Measurements from ENCODE around the gene ARHGEF28. TPM values are rescaled to one million over a fixed set of nuclear protein-coding genes. Genes with fewer than 3 reads are reported as not detected.

ARHGEF28 gene
- total RNA-seq, 4 donors from 2014 or later = 0.52 to 1.2 (median 0.98) TPM

DNA sequence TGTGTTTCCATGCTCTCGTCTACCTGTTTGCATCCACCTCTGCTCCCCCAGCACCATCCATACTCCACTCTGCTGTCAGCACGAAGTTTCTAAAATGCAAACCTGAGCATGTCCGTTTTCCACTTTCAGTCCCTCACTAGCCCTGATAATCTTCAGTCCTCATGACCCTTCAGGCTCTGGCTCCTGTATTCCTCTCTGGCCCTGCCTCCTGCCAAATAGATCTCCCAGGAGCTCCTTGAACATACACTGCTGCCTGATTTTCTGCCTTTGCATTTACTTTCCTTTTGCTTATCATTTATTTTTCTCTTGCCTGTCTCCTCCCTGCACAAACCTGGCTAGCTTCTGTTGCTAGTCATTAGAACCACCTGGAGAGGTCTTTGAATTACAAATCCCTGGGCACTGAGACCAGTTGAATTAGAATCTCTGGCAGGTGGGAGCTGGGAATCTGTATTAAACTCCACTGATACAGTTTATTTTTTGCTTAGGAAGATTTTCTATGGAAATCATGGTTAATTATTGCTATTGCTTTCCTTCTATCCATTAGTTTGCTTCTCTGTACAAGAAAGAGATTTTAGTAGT lies 18.5 kb downstream of the ARHGEF28 start:
- in situ Hi-C loops (cut with MboI; ENCODE audit: low sequenced_read_pairs in 4 of 4) = no loop called here
- intact Hi-C loops (cut with DNase I; ENCODE audit: low total_unique reads) = no loop called here
- H3K9me3 ChIP-seq = no peaks in the 10 kb centered on the region
- H3K4me1 ChIP-seq = no peaks in the 10 kb centered on the region
- no peak overlapping the region for H3K27ac ChIP-seq
- no peak overlapping the region for H3K4me3 ChIP-seq
- H3K27me3 ChIP-seq = no peaks in the 10 kb centered on the region
- TF ChIP-seq, protein P1, sequence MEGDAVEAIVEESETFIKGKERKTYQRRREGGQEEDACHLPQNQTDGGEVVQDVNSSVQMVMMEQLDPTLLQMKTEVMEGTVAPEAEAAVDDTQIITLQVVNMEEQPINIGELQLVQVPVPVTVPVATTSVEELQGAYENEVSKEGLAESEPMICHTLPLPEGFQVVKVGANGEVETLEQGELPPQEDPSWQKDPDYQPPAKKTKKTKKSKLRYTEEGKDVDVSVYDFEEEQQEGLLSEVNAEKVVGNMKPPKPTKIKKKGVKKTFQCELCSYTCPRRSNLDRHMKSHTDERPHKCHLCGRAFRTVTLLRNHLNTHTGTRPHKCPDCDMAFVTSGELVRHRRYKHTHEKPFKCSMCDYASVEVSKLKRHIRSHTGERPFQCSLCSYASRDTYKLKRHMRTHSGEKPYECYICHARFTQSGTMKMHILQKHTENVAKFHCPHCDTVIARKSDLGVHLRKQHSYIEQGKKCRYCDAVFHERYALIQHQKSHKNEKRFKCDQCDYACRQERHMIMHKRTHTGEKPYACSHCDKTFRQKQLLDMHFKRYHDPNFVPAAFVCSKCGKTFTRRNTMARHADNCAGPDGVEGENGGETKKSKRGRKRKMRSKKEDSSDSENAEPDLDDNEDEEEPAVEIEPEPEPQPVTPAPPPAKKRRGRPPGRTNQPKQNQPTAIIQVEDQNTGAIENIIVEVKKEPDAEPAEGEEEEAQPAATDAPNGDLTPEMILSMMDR (IDR thresholded peaks at IDR 0.05 in 4 of 5, conservative IDR thresholded peaks at IDR 0.05 in 1 of 5) = no peak
- TF ChIP-seq POLR2A (IDR thresholded peaks at IDR 0.05) = no peak
- DNase-seq (no peak), ATAC-seq (no peak)
- no peaks in the 10 kb centered on the region for H3K36me3 ChIP-seq

DNA sequence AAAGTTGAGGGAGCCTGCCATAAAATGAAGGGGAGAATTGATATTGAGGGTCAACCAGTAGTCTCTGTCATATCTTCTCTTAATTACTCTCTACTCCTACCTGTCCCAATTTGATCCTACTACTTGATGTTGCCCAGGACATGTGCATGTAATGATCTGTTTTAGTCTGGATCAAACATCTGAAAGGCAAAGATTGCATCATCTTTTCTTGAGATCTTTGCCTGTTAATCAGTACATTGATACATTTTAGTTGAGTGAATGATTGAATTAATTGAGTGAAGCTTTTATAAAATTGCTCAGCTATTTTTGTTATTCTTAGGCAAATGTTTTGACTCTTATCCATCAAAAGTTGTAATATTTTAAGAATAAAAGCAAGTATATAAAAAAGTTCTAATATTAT lies 21.7 kb downstream of the ARHGEF28 start:
- no peaks in the 10 kb centered on the region for H3K4me1 ChIP-seq
- intact Hi-C loops (cut with DNase I; ENCODE audit: low total_unique reads) (no loop called here), in situ Hi-C loops (cut with MboI; ENCODE audit: low sequenced_read_pairs in 4 of 4) (no loop called here)
- no peak for DNase-seq
- H3K36me3 ChIP-seq = no peaks in the 10 kb centered on the region
- H3K27ac ChIP-seq = no peak overlapping the region
- H3K4me3 ChIP-seq = no peak overlapping the region
- no peaks in the 10 kb centered on the region for H3K27me3 ChIP-seq
- H3K9me3 ChIP-seq = no peaks in the 10 kb centered on the region
- TF ChIP-seq, protein P1 (IDR thresholded peaks at IDR 0.05 in 4 of 5, conservative IDR thresholded peaks at IDR 0.05 in 1 of 5) = no peak
- TF ChIP-seq POLR2A (IDR thresholded peaks at IDR 0.05) = no peak
- ATAC-seq = no peak

DNA sequence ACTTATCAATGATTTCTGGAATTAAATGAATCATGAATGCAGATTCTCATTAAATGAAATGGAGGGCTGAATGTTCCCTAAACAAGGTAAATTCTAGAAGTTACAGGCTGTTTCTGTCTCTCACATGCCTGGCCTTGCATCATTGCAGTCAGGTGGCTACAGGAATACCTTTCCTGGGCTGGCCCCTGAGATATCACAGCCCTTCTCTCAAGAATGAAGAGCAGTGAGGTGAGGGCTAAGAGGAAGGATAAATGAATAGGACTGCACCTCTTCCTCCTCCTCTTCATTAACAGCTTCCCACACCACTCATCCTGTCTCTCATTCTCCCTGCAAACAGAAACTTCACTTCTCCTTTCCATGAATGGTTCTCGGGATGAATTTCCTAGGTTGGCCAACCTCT lies 22.5 kb downstream of the ARHGEF28 start:
- no peak for DNase-seq
- H3K27me3 ChIP-seq = no peaks in the 10 kb centered on the region
- ATAC-seq = no peak
- no peaks in the 10 kb centered on the region for H3K36me3 ChIP-seq
- intact Hi-C loops (cut with DNase I; ENCODE audit: low total_unique reads) (no loop called here), in situ Hi-C loops (cut with MboI; ENCODE audit: low sequenced_read_pairs in 4 of 4) (no loop called here)
- H3K9me3 ChIP-seq = no peaks in the 10 kb centered on the region
- no peak for TF ChIP-seq POLR2A (IDR thresholded peaks at IDR 0.05)
- TF ChIP-seq, protein P1 (IDR thresholded peaks at IDR 0.05 in 4 of 5, conservative IDR thresholded peaks at IDR 0.05 in 1 of 5) = no peak
- H3K4me1 ChIP-seq = no peaks in the 10 kb centered on the region
- no peak overlapping the region for H3K4me3 ChIP-seq
- H3K27ac ChIP-seq = no peak overlapping the region

DNA sequence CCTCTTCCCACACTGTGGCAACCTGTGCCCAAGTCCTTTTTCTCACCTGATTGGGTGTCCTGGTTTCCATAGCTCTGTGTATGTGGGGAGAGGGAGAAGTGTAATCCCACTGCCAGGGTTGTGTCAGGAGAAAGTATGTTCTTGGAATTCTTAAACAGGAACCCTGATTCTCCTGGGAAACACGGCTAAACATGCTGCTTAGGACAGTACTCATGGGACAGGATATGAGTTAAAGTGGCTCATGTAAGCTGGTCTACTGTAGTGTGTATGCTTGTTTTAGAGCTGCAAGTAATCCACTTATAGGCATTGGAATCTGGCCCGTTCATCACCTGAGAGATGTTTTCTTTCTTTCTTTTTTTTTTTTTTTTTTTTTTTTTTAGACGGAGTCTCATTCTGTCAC lies 23.9 kb downstream of the ARHGEF28 start:
- no peak overlapping the region for H3K27ac ChIP-seq

More for the DNA sequence above, 23.9 kb downstream of the ARHGEF28 start:
- Histone ChIP-seq H3K36me3 (no peaks in the 10 kb centered on the region), H3K4me3 (no peak overlapping the region), H3K27me3 (no peaks in the 10 kb centered on the region), H3K9me3 (no peaks in the 10 kb centered on the region), H3K4me1 (no peaks in the 10 kb centered on the region)
- no peak for TF ChIP-seq POLR2A (IDR thresholded peaks at IDR 0.05)
- TF ChIP-seq, protein P1 (IDR thresholded peaks at IDR 0.05 in 4 of 5, conservative IDR thresholded peaks at IDR 0.05 in 1 of 5) = no peak
- ATAC-seq (no peak), DNase-seq (no peak)
- in situ Hi-C loops (cut with MboI; ENCODE audit: low sequenced_read_pairs in 4 of 4) (no loop called here), intact Hi-C loops (cut with DNase I; ENCODE audit: low total_unique reads) (no loop called here)
